ENCODE measurements around the gene CLIP4. TPM values are rescaled to one million over a fixed set of nuclear protein-coding genes. Genes with fewer than 3 reads are reported as not detected.

The CLIP4 gene
- total and polyA plus RNA-seq, 2 experiments from 2014 or later, result 0.06 to 0.14 TPM

- TF ChIP-seq ZNF462 (CRISPR knock-in tag; IDR thresholded peaks at IDR 0.05) (no peak), EZH2 (IDR thresholded peaks at IDR 0.05; ENCODE audit: low read depth, unreplicated experiment) (no peak), NANOG (IDR thresholded peaks at IDR 0.05; ENCODE audit: borderline replicate concordance) (no peak), ZNF114 (CRISPR knock-in tag; IDR thresholded peaks at IDR 0.05) (no peak), POLR2AphosphoS5 (IDR thresholded peaks at IDR 0.05; ENCODE audit: low read depth) (no peak)
These were observed 92.3 kb downstream of the CLIP4 start (continued) for GRCh38 chr2:29207352-29208148.

- no peaks in the 10 kb centered on the region for H3K9me2 ChIP-seq (ENCODE audit: insufficient read depth)
- ATAC-seq (no peak), DNase-seq (ENCODE audit: low spot score) (no peak)
- no peaks in the 10 kb centered on the region for H3K36me3 ChIP-seq (ENCODE audit: insufficient read depth)
- no peak overlapping the region for H2AFZ ChIP-seq
- H3K27me3 ChIP-seq (ENCODE audit: insufficient read depth), result no peaks in the 10 kb centered on the region
- Mint-ChIP-seq H3K36me3 (ENCODE audit: low read depth) (no peaks in the 10 kb centered on the region), H3K4me3 (no peak overlapping the region), H3K4me1 (peaks cover 9% of the 10 kb centered on the region), H3K27me3 (ENCODE audit: insufficient read depth, low read depth, poor library complexity) (peaks cover 13% of the 10 kb centered on the region), H3K27ac (no peak overlapping the region), H3K9me3 (no peaks in the 10 kb centered on the region)
- no peaks in the 10 kb centered on the region for H3F3A ChIP-seq (replicated peaks; ENCODE audit: low read depth)
- peaks cover 4% of the 10 kb centered on the region; the same call in 1 of the 2 replicates for H3K4me1 ChIP-seq (ENCODE audit: insufficient read depth)
- H3K79me2 ChIP-seq (replicated peaks; ENCODE audit: insufficient read depth), result no peaks in the 10 kb centered on the region
- no peaks in the 10 kb centered on the region for H4K20me1 ChIP-seq (replicated peaks; ENCODE audit: insufficient read depth)
- no peak overlapping the region for H3K27ac ChIP-seq (ENCODE audit: low read depth)
- H3K4me3 ChIP-seq, result no peak overlapping the region
- H3K4me2 ChIP-seq, result no peak overlapping the region
- TF ChIP-seq ZNF331 (CRISPR knock-in tag; IDR thresholded peaks at IDR 0.05; ENCODE audit: low read depth) (no peak), JUNB (IDR thresholded peaks at IDR 0.05; ENCODE audit: unreplicated experiment) (no peak), ZNF114 (CRISPR knock-in tag; IDR thresholded peaks at IDR 0.05) (no peak), NANOG (IDR thresholded peaks at IDR 0.05; ENCODE audit: borderline replicate concordance) (no peak), EZH2phosphoT487 (IDR thresholded peaks at IDR 0.05; ENCODE audit: unreplicated experiment) (no peak), STAT1 (IDR thresholded peaks at IDR 0.05; ENCODE audit: unreplicated experiment) (no peak), CTCF (conservative IDR thresholded peaks at IDR 0.05; ENCODE audit: low read depth in 2 of 2) (no peak)
- TF ChIP-seq, protein P1, sequence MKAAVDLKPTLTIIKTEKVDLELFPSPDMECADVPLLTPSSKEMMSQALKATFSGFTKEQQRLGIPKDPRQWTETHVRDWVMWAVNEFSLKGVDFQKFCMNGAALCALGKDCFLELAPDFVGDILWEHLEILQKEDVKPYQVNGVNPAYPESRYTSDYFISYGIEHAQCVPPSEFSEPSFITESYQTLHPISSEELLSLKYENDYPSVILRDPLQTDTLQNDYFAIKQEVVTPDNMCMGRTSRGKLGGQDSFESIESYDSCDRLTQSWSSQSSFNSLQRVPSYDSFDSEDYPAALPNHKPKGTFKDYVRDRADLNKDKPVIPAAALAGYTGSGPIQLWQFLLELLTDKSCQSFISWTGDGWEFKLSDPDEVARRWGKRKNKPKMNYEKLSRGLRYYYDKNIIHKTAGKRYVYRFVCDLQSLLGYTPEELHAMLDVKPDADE (IDR thresholded peaks at IDR 0.05), result no peak
These were observed 94.3 kb downstream of the CLIP4 start for GRCh38 chr2:29209551-29209950.
